ENCODE results near the gene TRMT61B.

- TF ChIP-seq, protein P1, sequence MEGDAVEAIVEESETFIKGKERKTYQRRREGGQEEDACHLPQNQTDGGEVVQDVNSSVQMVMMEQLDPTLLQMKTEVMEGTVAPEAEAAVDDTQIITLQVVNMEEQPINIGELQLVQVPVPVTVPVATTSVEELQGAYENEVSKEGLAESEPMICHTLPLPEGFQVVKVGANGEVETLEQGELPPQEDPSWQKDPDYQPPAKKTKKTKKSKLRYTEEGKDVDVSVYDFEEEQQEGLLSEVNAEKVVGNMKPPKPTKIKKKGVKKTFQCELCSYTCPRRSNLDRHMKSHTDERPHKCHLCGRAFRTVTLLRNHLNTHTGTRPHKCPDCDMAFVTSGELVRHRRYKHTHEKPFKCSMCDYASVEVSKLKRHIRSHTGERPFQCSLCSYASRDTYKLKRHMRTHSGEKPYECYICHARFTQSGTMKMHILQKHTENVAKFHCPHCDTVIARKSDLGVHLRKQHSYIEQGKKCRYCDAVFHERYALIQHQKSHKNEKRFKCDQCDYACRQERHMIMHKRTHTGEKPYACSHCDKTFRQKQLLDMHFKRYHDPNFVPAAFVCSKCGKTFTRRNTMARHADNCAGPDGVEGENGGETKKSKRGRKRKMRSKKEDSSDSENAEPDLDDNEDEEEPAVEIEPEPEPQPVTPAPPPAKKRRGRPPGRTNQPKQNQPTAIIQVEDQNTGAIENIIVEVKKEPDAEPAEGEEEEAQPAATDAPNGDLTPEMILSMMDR (conservative IDR thresholded peaks at IDR 0.05 in 1 of 2, IDR thresholded peaks at IDR 0.05 in 1 of 2; ENCODE audit: low read depth in 1 of 2, low read length in 2 of 2) = no peak
- no peak for TF ChIP-seq EZH2 (IDR thresholded peaks at IDR 0.05; ENCODE audit: low read length, missing control alignments)
Observed at GRCh38 chr2:28909655-28910353, 39.7 kb upstream of the TRMT61B start.
